ENCODE measurements around the gene RNF31. TPM values are rescaled to one million over a fixed set of nuclear protein-coding genes. Genes with fewer than 3 reads are reported as not detected.
A peak's percentile ranks its signal among the peaks of the same experiment; 100 is the strongest.

The RNF31 gene
- total and polyA plus RNA-seq, 2 of the 13 experiments (the other 11 are each of a cell fraction or from before 2014, with no cell fraction given): 48.2 to 86.8 TPM

DNA sequence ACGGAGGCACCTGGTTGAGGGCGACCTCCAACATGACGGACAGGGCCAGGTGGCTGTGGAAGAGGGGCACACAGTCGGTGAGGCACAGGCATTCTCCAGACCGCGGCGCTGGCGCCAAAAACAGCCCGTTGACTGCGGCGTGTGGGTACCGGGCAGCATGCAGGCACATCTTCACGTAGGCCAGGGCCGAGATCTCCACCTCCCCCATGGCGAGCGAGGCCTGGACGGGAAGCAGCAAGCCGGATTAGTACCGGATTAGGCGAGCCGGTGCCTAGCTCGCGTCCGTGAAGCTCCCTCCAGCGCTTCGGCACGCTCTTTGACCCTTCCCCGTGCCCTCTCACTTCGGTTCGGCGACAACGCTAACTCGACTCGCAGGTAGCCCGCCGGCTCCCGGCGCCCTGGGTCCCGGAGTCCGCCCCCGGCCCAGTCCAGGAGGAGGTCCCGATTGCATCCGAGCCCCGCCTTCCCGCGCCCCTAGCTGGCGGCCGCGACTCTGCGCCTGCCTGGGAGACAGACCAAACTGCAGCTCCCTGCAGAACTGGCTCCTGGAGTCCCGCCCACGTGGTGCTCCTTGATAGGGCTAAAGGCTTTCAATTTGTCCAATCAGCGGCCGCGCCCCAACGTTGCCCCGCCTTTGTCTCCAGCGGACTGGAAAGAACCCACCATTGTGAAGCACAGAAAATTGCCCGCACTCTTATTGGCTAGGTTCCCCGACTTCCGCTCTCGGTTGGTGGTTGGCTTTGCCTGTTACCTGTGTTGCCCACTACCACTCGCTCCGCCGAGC, 6.0 kb upstream of the RNF31 start, which contains the start of gene EMC9 (continued):
- TF ChIP-seq BHLHE40 (IDR thresholded peaks at IDR 0.05; ENCODE audit: low read length) (no peak; the same call in 1 of the 2 replicates), ZNF776 (CRISPR knock-in tag; IDR thresholded peaks at IDR 0.05) (peak; percentile 81; the same call in 1 of the 2 replicates), JUND (CRISPR knock-in tag; IDR thresholded peaks at IDR 0.05) (no peak), ZMYM3 (CRISPR knock-in tag; IDR thresholded peaks at IDR 0.05) (peak; percentile 77), NFE2L1 (CRISPR knock-in tag; IDR thresholded peaks at IDR 0.05; ENCODE audit: borderline replicate concordance) (peak; percentile 92; the same call in 1 of the 2 replicates), HNRNPL (IDR thresholded peaks at IDR 0.05; ENCODE audit: low read depth, low read length) (peak; percentile 92), RFX1 (IDR thresholded peaks at IDR 0.05) (no peak; the same call in 1 of the 2 replicates), HHEX (CRISPR knock-in tag; IDR thresholded peaks at IDR 0.05) (no peak), ATF1 (CRISPR knock-in tag; IDR thresholded peaks at IDR 0.05) (no peak), PAX8 (CRISPR knock-in tag; IDR thresholded peaks at IDR 0.05; ENCODE audit: borderline replicate concordance) (peak; percentile 95; the same call in 1 of the 2 replicates), ELF1 (CRISPR knock-in tag; IDR thresholded peaks at IDR 0.05) (peak; percentile 93), DR1 (CRISPR knock-in tag; IDR thresholded peaks at IDR 0.05) (no peak; the same call in 1 of the 2 replicates), PCBP1 (IDR thresholded peaks at IDR 0.05; ENCODE audit: borderline replicate concordance, low read depth, low read length) (peak; percentile 95), SAP130 (CRISPR knock-in tag; IDR thresholded peaks at IDR 0.05; ENCODE audit: low read depth) (peak; percentile 97)
- TF ChIP-seq, protein P1, sequence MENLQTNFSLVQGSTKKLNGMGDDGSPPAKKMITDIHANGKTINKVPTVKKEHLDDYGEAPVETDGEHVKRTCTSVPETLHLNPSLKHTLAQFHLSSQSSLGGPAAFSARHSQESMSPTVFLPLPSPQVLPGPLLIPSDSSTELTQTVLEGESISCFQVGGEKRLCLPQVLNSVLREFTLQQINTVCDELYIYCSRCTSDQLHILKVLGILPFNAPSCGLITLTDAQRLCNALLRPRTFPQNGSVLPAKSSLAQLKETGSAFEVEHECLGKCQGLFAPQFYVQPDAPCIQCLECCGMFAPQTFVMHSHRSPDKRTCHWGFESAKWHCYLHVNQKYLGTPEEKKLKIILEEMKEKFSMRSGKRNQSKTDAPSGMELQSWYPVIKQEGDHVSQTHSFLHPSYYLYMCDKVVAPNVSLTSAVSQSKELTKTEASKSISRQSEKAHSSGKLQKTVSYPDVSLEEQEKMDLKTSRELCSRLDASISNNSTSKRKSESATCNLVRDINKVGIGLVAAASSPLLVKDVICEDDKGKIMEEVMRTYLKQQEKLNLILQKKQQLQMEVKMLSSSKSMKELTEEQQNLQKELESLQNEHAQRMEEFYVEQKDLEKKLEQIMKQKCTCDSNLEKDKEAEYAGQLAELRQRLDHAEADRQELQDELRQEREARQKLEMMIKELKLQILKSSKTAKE (CRISPR knock-in tag; IDR thresholded peaks at IDR 0.05; ENCODE audit: borderline replicate concordance): no peak
- TF ChIP-seq, protein P2, sequence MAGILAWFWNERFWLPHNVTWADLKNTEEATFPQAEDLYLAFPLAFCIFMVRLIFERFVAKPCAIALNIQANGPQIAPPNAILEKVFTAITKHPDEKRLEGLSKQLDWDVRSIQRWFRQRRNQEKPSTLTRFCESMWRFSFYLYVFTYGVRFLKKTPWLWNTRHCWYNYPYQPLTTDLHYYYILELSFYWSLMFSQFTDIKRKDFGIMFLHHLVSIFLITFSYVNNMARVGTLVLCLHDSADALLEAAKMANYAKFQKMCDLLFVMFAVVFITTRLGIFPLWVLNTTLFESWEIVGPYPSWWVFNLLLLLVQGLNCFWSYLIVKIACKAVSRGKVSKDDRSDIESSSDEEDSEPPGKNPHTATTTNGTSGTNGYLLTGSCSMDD (CRISPR knock-in tag; IDR thresholded peaks at IDR 0.05): peak; percentile 70; the same call in 1 of the 2 replicates
- TF ChIP-seq, protein P3, sequence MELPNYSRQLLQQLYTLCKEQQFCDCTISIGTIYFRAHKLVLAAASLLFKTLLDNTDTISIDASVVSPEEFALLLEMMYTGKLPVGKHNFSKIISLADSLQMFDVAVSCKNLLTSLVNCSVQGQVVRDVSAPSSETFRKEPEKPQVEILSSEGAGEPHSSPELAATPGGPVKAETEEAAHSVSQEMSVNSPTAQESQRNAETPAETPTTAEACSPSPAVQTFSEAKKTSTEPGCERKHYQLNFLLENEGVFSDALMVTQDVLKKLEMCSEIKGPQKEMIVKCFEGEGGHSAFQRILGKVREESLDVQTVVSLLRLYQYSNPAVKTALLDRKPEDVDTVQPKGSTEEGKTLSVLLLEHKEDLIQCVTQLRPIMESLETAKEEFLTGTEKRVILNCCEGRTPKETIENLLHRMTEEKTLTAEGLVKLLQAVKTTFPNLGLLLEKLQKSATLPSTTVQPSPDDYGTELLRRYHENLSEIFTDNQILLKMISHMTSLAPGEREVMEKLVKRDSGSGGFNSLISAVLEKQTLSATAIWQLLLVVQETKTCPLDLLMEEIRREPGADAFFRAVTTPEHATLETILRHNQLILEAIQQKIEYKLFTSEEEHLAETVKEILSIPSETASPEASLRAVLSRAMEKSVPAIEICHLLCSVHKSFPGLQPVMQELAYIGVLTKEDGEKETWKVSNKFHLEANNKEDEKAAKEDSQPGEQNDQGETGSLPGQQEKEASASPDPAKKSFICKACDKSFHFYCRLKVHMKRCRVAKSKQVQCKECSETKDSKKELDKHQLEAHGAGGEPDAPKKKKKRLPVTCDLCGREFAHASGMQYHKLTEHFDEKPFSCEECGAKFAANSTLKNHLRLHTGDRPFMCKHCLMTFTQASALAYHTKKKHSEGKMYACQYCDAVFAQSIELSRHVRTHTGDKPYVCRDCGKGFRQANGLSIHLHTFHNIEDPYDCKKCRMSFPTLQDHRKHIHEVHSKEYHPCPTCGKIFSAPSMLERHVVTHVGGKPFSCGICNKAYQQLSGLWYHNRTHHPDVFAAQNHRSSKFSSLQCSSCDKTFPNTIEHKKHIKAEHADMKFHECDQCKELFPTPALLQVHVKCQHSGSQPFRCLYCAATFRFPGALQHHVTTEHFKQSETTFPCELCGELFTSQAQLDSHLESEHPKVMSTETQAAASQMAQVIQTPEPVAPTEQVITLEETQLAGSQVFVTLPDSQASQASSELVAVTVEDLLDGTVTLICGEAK (IDR thresholded peaks at IDR 0.05): no peak
- TF ChIP-seq, protein P3 (CRISPR knock-in tag; IDR thresholded peaks at IDR 0.05): no peak

Measured in HepG2 (cell line).